Islet precursor cell (in vitro differentiated cells): ENCODE results near the gene DPEP2NB.
A peak's percentile ranks its signal among the peaks of the same experiment; 100 is the strongest.
"Not testable (repeated sequence)": the region's sequence is repeated elsewhere in the genome, so short reads cannot be mapped to it uniquely, and the experiment has no call there.

Experiments
- DNase-seq: peaks from one replicate; pipeline ENCODE4 v3.0.0-alpha.2; 2018

The DPEP2NB gene

GRCh38 chr16:68015681-68016080 is at the start of gene DPEP2NB:
Gene DPEP2NB (minus strand): TSS chr16:68015911. CDS start chr16:68015770, 141 bp downstream.
- DNase-seq = no peak

- DNase-seq = peak; percentile 88
These were observed 49.2 kb upstream of the DPEP2NB start for GRCh38 chr16:68064791-68065365.

DNA sequence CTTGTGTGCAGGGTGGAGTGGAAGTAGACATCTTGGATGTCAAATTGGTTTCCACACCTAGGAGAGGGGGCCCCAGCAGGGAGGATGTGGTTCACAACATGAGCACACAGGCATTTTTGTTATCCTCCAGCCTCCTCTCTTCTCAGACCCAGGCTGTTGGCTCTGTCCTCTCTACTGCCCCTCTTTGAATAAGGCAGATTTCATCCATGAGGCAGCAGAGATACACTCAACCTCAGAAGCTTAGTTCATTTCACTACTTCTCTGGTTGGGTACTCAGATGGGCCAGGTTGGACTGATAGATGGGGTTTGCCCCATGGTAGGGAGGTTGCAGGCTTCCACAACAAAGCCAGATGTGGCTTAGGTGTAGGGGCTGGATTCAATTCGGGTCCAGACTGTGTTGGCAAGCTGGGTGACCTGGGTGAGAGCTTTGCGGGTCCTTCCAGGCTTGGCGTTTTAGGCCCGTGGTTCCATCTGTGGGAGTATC is 47.2 kb upstream of the DPEP2NB start:
- DNase-seq = no peak

- no peak for DNase-seq
These were observed 45.7 kb upstream of the DPEP2NB start for GRCh38 chr16:68061396-68061795.

DNA sequence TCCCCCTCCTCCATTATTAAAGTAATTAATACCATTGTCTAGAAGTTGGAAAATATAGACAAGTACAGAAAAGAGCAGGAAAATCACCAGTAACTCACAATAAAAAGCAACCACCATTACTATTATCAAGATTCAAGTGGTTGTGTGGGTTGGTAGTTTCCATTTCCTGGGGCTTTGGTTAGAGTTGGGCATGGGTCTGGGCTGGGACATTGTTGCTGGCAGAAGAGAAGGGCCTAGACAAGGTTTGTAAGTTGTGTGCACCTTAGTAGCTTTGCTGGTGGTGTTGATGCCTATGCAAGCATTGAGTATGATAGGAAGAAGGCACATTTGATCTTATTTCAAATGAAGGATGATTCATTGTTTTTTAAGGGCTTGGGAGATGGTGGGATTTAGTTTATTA is 44.1 kb upstream of the DPEP2NB start:
- DNase-seq = no peak

DNA sequence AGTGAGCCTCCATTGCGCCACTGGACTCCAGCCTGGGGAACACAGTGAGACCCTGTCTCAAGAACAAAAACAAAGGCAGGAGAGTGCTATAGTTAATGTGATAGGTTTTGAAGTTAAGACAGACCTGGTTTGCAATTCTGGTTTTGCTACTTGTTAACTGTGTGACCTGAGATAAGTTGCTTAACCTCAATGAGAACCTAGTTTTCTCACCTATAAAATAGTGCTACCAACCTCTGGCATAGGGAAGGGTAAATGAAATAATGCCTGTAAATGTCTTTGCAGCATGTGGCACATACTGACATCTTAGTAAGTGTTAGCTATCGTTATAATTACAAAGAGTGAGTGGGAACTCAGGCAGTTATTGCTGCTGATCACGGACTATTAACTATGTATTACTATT is 39.7 kb upstream of the DPEP2NB start:
- DNase-seq = no peak

GRCh38 chr16:68049449-68049848 is 33.7 kb upstream of the DPEP2NB start:
- DNase-seq = no peak

- DNase-seq = no peak
These were observed 32.3 kb upstream of the DPEP2NB start for GRCh38 chr16:68047987-68048386.

- DNase-seq = no peak
These were observed 30.4 kb upstream of the DPEP2NB start for GRCh38 chr16:68046106-68046505.

GRCh38 chr16:68041783-68042182 is 26.1 kb upstream of the DPEP2NB start:
- DNase-seq = no peak

DNA sequence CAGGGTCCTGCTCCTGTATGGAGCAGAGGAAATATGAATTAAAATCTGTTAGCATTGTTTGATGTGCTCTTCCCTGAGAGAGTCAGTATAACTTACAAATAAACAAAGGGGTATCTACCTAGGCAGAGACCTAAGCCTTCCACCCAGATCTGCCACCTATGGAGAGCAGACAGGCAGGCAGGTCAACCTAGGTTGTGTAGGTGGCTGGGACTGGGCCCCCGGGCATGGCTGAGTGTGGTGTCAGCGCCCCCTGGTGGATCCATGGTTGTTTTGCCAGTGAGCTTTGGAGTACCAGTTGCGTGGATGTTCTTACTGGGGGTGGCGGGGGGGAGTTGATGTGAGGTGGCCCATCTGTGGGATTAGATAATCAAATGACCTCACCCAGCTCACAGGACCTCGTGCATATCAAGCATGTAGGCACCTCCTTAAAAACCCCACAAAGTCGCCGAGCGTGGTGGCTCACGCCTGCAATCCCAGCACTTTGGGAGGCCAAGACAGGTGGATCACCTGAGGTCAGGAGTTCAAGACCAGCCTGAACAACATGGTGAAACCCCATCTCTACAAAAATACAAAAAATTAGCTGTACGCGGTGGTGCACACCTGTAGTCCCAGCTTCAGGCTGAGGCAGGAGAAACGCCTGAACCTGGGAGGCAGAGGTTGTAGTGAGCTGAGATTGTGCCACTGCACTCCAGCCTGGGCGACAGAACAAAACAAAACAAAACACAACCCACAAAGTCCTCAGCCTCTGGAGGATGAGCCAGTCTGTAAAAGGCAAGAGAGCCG is 25.0 kb upstream of the DPEP2NB start:
- DNase-seq = peak; percentile 93

DNA sequence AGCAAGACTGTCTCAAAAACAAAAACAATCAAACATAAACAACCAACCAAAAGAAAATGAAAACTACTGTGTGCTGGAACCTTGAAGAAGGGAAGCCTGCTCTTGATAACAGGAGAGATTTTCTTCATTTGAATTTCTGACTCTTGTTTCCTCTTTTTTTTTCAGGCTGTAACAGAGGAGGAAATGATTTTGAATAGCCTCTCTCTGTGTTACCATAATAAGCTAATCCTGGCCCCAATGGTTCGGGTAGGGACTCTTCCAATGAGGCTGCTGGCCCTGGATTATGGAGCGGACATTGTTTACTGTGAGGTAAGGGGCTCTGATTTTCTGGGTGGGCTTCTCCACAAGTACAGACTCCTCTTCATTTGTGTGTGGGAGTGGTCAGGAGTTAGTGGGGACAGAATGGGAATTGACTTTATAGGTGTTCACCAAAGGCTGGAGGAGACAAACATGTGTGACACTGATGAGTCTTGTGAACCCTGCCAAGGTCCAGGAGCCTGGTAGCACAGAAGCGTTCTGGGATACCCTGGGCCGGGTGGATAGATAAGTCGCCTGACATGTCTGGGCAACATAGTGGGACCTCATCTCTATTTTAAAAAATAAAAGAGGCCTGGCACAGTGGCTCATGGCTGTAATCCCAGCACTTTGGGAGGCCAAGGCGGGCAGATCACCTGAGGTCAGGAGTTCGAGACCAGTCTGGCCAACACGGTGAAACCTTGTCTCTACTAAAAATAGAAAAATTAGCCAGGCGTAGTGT is 22.3 kb upstream of the DPEP2NB start:
- DNase-seq = no peak

DNA sequence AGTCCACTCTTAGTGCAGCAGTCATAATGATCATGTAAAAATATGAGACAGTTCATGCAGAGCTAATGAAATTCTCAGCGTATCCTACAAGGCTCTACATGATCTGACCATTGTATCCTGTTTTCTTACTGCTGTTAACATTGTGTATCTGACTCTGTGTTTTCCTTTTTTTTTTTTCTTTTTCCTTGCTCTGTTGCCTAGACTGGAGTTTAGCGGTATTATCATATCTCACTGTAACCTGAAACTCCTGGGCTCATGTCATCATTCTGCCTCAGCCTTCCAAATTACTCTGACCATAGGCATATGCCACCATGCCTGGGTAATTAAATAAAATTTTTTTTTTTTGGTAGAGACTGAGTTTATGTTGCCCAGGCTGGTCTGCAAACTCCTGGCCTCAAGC is 19.5 kb upstream of the DPEP2NB start:
- no peak for DNase-seq

- DNase-seq = no peak
These were observed 17.4 kb upstream of the DPEP2NB start for GRCh38 chr16:68033101-68033500.

- DNase-seq = no peak
These were observed 16.2 kb upstream of the DPEP2NB start for GRCh38 chr16:68031951-68032350.

DNA sequence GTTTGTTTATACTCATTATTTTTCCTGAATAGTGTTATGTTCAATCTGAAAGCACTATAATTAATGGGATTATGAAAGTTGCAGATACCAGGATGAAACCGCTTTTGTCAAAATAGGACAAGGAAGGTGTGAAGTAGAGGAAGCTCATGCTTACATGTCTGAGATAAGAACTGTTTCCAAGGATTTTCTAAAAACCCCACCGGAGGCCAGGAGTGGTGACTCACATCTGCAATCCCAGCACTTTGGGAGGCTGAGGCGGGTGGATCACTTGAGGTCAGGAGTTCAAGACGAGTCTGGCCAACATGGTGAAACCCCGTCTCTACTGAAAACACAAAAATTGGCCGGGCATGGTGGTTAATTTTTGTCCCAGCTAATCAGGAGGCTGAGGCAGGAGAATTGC is 14.4 kb upstream of the DPEP2NB start:
- not testable (repeated sequence) for DNase-seq

DNA sequence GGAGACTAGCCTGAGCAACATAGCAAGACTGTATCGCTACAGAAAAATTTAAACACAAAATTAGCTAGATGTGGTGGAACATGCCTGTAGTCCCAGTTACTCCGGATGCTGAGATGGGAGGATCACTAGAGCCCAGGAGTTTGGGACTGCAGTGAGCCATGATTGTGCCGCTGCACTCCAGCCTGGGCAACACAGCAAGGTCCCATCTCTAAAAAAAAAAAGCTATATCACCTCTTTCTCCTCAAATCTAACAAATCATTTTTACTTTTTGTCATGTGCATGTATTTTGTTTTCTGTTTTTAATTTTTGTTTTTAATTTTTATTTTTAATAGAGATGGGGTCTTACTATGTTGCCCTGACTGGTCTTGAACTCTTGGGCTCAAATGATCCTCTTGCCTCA is 13.3 kb upstream of the DPEP2NB start:
- DNase-seq = no peak

DNA sequence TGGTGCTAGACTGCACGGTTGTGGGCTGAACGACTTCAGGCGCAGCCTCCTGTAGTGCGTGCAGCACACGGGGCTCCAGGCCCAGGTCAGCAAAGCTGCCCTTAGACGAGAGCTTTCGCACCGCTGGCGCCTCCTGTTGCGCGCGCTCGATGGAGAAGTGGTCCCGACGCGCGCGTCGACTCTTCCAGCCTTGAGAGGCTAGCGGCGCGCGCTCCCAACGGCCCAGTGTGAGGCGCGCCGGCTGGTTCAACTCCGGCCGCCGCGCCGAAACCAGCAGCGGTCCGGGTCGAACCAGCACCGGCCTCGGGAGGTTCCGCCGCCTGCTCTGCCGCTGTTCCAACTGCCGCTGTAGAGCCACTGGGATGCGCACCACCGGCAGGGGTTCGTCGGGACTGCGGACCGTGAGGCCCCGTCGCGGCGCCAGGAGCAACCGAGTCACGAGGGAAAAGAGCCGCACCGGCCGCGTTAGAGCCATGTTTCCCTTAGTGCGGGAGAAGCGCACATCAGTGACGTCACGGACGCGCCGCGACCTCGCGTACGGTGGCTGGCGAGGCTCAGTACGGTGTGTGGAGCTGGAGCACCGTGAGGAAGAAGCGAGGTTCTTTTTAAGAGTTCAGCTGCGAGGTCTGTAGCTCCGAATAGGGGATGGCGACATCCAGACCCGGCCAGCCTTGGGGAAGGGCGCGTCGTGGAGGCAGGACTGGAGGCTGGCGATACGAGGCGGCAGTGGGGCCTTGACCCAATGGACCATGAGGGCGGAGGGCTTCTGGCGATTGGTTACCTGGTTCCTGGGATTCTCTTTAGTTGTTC is 7.2 kb upstream of the DPEP2NB start, which contains the start of the genes DDX28 and DUS2:
TSS of gene DDX28 (minus strand) at position 505 of the 810 bp plus-strand sequence. CDS start at position 475, 30 bp downstream.
TSS of gene DUS2 (plus strand) at position 557 of the 810 bp plus-strand sequence. CDS start 14,740 bp downstream, outside the sequence.
- peak; percentile 94 for DNase-seq

GRCh38 chr16:68022278-68022727 is 6.6 kb upstream of the DPEP2NB start:
- no peak for DNase-seq

DNA sequence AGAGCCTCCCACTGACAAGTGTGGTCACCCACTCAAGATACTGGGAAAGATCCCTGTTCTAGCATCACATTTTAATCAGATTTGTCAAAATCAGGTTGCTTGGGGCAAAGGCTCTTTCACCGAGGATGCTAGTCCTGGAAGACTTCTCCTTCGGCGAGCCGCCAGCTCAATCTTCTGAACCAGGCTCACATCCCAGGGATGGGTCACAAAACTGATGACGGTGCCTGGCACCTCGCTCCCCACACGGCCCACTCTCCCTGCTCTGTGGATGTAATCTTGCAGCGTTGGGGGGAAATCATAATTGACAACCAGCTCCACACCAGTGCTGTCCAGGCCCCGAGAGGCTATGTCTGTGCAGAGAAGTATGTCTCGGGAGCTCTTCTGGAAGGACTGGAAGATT is 5.8 kb upstream of the DPEP2NB start:
- DNase-seq = no peak

- DNase-seq = no peak
These were observed 3.5 kb upstream of the DPEP2NB start for GRCh38 chr16:68019167-68019680.

- no peak for DNase-seq
These were observed 2.3 kb downstream of the DPEP2NB start for GRCh38 chr16:68013440-68013839.
